ENCODE results near the gene SELENOO. TPM values are rescaled to one million over a fixed set of nuclear protein-coding genes. Genes with fewer than 3 reads are reported as not detected.

The SELENOO gene
- total RNA-seq, 4 donors from 2014 or later: 48.7 to 101 (median 74.0) TPM

- Histone ChIP-seq H3K27ac (no peak overlapping the region), H3K4me3 (no peak overlapping the region), H3K36me3 (no peaks in the 10 kb centered on the region), H3K9me3 (no peaks in the 10 kb centered on the region), H3K27me3 (no peaks in the 10 kb centered on the region), H3K4me1 (peaks cover 0 to 18% (median 9%) of the 10 kb centered on the region in 4 donors)
- TF ChIP-seq CTCF (IDR thresholded peaks at IDR 0.05): no peak
- no peak for TF ChIP-seq POLR2A (IDR thresholded peaks at IDR 0.05)
- DNase-seq: no peak
These were observed 20.7 kb upstream of the SELENOO start for GRCh38 chr22:50179937-50180726.

- no peak for DNase-seq
- Histone ChIP-seq H3K4me3 (no peak overlapping the region), H3K9me3 (no peaks in the 10 kb centered on the region), H3K4me1 (peaks cover 0 to 21% (median 11%) of the 10 kb centered on the region in 4 donors), H3K27me3 (no peaks in the 10 kb centered on the region), H3K36me3 (no peaks in the 10 kb centered on the region), H3K27ac (no peak overlapping the region)
- no peak for TF ChIP-seq POLR2A (IDR thresholded peaks at IDR 0.05)
- no peak for TF ChIP-seq CTCF (IDR thresholded peaks at IDR 0.05)
These were observed 19.9 kb upstream of the SELENOO start for GRCh38 chr22:50180727-50181521.

GRCh38 chr22:50182176-50183081 lies 18.4 kb upstream of the SELENOO start:
- Histone ChIP-seq H3K9me3 (no peaks in the 10 kb centered on the region), H3K36me3 (no peaks in the 10 kb centered on the region), H3K27me3 (no peaks in the 10 kb centered on the region), H3K4me3 (no peak overlapping the region), H3K27ac (no peak overlapping the region), H3K4me1 (peaks cover 4 to 32% (median 21%) of the 10 kb centered on the region in 4 donors)
- no peak for DNase-seq
- TF ChIP-seq POLR2A (IDR thresholded peaks at IDR 0.05) (no peak), CTCF (IDR thresholded peaks at IDR 0.05) (no peak)

GRCh38 chr22:50183141-50183971 lies 17.5 kb upstream of the SELENOO start:
- H3K4me1 ChIP-seq: peaks cover 4 to 42% (median 23%) of the 10 kb centered on the region in 4 donors
- H3K27ac ChIP-seq: peak overlapping the region in 2 of 4 donors; percentile 58 to 88
- no peak overlapping the region for H3K4me3 ChIP-seq
- H3K9me3 ChIP-seq: no peaks in the 10 kb centered on the region
- no peaks in the 10 kb centered on the region for H3K27me3 ChIP-seq
- no peak for DNase-seq
- no peaks in the 10 kb centered on the region for H3K36me3 ChIP-seq
- TF ChIP-seq CTCF (IDR thresholded peaks at IDR 0.05) (no peak), POLR2A (IDR thresholded peaks at IDR 0.05) (no peak)

Measured in Peyer's patch (tissue), 4 donors.